Activated naive CD4-positive, alpha-beta T cell treated with anti-CD3 and anti-CD28 coated beads for 36 hours (primary cell): Measurements from ENCODE around the gene GNG7. TPM values are rescaled to one million over a fixed set of nuclear protein-coding genes. Genes with fewer than 3 reads are reported as not detected.
"Not testable (repeated sequence)": the region's sequence is repeated elsewhere in the genome, so short reads cannot be mapped to it uniquely, and the experiment has no call there.

Experiments used
- CTCF ChIA-PET: fragments of 350-600 bp; sonication (Branson Sonifier 250); formaldehyde crosslinking; loops from one replicate; lab custom pipeline; 2021; ENCODE audit warnings: antibody characterized with exemption; lab: Charles Lee
- DNase-seq: peaks from one replicate; pipeline ENCODE4 v3.0.0-alpha.2; 2020
- H3K27ac Mint-ChIP-seq: one replicate; pipeline ENCODE4 v1.8.0; 2021; ENCODE audit warnings: mild to moderate bottlenecking, mixed read lengths
- H3K27me3 Mint-ChIP-seq: one replicate; pipeline ENCODE4 v1.8.0; 2021; ENCODE audit warnings: low read depth, mixed read lengths
- H3K36me3 Mint-ChIP-seq: one replicate; pipeline ENCODE4 v1.8.0; 2021; ENCODE audit warnings: low read depth, mixed read lengths
- H3K4me1 Mint-ChIP-seq: one replicate; pipeline ENCODE4 v1.8.0; 2021; ENCODE audit warnings: low read depth, mixed read lengths
- H3K4me3 Mint-ChIP-seq: one replicate; pipeline ENCODE4 v1.8.0; 2021; ENCODE audit warnings: mild to moderate bottlenecking, moderate library complexity, mixed read lengths
- H3K9me3 Mint-ChIP-seq: one replicate; pipeline ENCODE4 v1.8.0; 2021; ENCODE audit warnings: mixed read lengths
- intact Hi-C: fragments of 100-400 bp; cut with micrococcal nuclease; formaldehyde crosslinking; loops from one replicate; pipeline ENCODE4 v1.15.1; 2023
- total RNA-seq, 2 experiments: library from RNA; stranded (reverse); gene quantifications; one replicate each; pipeline ENCODE4 v1.2.3, GENCODE V29; 2021

Gene GNG7
- total RNA-seq, 2 experiments from 2014 or later: 0.74 to 1.1 TPM

DNA sequence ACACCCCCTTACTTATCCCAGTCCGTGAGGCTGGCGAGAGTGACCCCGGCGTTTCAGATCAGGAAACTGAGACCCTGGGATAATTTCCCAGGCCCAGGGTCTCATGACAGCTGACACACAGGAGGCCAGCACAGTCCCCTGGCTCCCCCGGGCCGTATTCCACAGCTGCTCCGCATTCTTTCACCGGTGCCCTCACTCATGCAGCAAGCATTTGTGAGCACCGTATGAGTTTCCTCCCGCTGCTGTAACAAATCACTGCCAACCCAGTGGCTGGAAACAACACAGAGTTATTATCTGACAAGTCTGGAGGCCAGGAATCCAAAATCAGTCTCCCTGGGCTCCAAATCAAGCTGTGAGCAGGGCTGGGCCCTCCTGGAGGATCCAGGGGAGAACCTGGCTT is 205.3 kb downstream of the GNG7 start:
- Mint-ChIP-seq H3K27me3 (peaks cover 20% of the 10 kb centered on the region), H3K36me3 (no peaks in the 10 kb centered on the region), H3K4me1 (peaks cover 18% of the 10 kb centered on the region), H3K27ac (no peak overlapping the region), H3K4me3 (no peak overlapping the region), H3K9me3 (no peaks in the 10 kb centered on the region)
- intact Hi-C loops: no loop called here
- CTCF ChIA-PET: no interaction called here
- no peak for DNase-seq

DNA sequence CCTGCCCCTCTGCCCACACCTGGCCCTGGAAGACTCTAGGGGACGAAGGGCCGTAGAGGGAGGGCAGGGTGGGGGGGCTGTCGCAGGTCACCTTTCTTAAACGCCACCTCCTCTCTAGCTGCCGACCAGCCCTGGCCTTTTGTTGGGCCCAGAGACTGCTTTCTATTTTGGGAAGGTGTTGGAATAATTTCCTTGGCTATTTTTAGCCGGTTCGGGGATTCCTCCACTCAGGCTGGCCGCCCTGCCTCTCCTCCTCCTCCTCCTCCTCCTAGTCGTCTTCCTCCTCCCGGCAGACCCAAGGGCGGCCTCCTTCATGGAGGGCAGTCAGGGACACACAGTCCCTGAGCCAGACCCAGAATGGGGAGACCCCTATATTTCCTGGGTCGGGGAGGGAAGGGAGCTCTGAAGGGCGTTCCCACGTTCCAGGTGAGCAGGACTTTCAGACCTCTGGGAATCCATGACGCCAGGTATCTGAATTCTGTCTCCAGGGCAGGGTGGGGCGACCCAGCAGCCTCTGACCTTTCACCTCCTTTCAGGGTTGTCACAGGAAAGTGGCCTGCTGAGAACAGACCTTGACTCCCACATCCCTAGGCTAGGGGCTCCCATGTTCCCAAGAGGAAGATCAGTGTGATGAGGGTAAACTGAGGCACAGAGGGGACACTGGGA is 206.7 kb downstream of the GNG7 start:
- Mint-ChIP-seq H3K36me3 (no peaks in the 10 kb centered on the region), H3K4me3 (no peak overlapping the region), H3K4me1 (peaks cover 16% of the 10 kb centered on the region), H3K9me3 (no peaks in the 10 kb centered on the region), H3K27me3 (peaks cover 31% of the 10 kb centered on the region), H3K27ac (no peak overlapping the region)
- intact Hi-C loops: no loop called here
- CTCF ChIA-PET: no interaction called here
- no peak for DNase-seq

DNA sequence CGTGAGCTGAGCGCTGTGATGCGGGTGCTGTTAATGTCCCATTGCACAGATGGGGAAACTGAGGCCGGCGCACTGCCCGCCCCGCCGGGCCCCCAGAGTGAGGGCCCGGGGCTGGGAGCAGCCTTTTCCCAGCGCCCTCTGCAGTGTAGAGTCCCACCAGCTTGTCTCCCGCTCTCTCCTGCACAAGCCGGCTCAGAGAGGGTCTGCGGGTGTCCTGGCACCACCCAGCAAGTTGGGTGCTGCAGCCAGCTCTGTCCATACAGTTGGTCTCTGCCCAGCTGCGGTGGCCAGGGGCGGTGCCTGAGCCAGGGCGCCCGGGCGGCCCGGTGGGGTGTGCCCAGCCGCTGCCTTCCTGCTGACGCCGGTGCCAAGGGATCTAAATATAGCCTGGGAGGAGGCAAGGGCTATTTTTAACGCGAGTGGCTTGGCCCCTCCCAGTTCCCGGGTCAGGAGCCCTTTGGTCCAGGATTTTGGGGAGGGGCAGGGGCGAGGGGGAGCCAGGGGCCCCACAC is 207.3 kb downstream of the GNG7 start:
- no peak for DNase-seq
- Mint-ChIP-seq H3K27ac (no peak overlapping the region), H3K4me1 (peaks cover 16% of the 10 kb centered on the region), H3K36me3 (no peaks in the 10 kb centered on the region), H3K27me3 (peaks cover 34% of the 10 kb centered on the region), H3K4me3 (peak overlapping the region; percentile 29), H3K9me3 (no peaks in the 10 kb centered on the region)
- CTCF ChIA-PET: no interaction called here
- intact Hi-C loops: no loop called here

DNA sequence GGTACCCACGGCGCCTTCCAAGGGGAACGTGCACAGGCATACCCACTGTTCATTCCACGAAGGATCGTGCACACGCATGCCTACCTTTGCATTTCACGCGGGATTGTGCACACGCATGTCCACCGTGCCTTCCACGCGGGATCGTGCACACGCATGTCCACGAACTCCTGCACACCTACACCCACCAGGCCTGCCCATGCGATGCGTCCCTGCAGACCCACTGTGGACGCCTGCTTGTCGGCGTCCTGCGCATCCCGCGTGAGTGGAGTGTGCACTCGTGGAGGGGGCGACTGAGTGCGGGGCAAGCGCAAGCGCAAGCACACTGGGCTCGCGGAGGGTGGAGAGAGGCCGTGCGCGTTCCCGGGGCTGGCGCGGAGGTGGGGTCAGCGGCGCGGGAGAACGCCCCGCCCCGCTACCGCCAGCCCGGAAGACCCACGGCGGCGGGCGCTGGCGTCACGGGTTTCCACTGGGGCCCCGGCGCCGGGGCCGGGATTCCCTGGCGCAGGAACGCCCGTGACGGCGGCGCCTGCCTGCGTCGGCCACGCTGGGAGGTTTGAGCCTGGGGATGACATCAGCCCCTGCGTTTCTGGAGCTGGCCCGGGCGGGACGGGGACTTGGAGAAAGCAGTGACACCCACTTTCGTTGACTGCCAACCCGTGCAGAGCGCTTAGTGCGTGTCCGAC is 207.9 kb downstream of the GNG7 start:
- Mint-ChIP-seq H3K4me3 (peak overlapping the region; percentile 58), H3K27me3 (peaks cover 40% of the 10 kb centered on the region), H3K9me3 (no peaks in the 10 kb centered on the region), H3K27ac (no peak overlapping the region), H3K36me3 (no peaks in the 10 kb centered on the region), H3K4me1 (peaks cover 19% of the 10 kb centered on the region)
- intact Hi-C loops: no loop called here
- CTCF ChIA-PET: no interaction called here
- peak; percentile 64 for DNase-seq

DNA sequence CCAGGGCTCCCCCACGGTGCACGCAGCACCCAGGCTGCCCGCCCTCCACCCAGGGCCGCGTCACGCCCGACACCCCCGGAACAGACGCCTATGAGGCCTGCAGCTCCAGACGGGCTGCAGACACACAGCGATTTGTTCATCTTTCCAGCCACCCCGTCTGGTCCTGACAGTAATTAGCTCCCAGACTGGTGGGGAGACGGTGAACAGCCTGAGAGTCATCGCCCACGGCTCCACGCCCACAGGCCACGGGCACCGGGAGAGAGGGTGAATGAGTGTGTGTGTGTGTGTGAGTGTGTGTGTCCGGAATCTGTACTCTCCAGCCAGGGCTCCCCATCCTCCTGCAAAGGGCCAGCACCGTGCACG is 208.4 kb downstream of the GNG7 start:
- CTCF ChIA-PET: no interaction called here
- Mint-ChIP-seq H3K27ac (no peak overlapping the region), H3K4me1 (peaks cover 22% of the 10 kb centered on the region), H3K9me3 (no peaks in the 10 kb centered on the region), H3K4me3 (peak overlapping the region; percentile 58), H3K27me3 (peaks cover 42% of the 10 kb centered on the region), H3K36me3 (no peaks in the 10 kb centered on the region)
- DNase-seq: no peak
- intact Hi-C loops: no loop called here

DNA sequence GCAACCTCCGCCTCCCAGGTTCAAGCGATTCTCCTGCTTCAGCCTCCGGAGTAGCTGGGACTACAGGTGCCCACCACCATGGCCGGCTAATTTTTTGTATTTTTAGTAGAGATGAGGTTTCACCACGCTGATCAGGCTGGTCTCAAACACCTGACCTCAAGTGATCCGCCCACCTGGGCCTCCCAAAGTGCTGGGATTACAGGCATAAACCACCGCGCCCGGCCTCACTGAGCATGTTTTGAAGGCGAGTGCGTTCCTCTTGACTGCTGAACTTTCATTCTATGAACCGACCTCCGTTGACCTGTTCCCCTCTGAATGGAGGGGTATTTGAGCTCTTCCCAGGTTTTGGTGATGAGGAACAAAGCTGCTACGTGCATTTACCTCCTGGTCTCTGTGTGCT is 209.0 kb downstream of the GNG7 start:
- H3K4me3 Mint-ChIP-seq, DNase-seq, H3K36me3 Mint-ChIP-seq, H3K9me3 Mint-ChIP-seq, H3K27ac Mint-ChIP-seq, intact Hi-C loops, CTCF ChIA-PET: not testable (repeated sequence)
- H3K27me3 Mint-ChIP-seq: peaks cover 46% of the 10 kb centered on the region
- peaks cover 25% of the 10 kb centered on the region for H3K4me1 Mint-ChIP-seq

DNA sequence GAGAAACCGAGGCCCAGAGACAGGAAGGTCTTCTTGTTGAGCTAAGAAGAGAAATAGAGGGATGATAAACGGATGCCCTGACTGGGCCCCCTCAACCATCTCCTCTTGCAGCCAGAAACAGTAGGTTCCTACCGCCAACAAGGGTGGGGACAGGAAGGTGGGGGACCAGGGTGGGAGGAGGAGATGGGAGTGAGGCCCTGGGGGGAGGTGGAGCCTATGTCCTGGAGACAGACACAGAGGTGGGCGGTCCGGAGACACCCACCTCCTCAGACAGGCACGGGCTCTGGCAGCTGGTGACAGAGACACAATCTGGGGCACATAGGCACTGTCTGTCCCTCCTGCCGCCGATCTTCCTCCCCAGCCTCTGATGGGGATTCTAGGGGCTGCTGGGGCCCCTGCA is 209.6 kb downstream of the GNG7 start:
- Mint-ChIP-seq H3K27ac (no peak overlapping the region), H3K36me3 (no peaks in the 10 kb centered on the region), H3K9me3 (no peaks in the 10 kb centered on the region), H3K4me3 (no peak overlapping the region), H3K27me3 (peaks cover 49% of the 10 kb centered on the region), H3K4me1 (peaks cover 26% of the 10 kb centered on the region)
- CTCF ChIA-PET: interaction anchor here (0.6 kb wide), 1 partner anchor 156 kb away, joined by 6 read pairs; no protein-coding TSS in a partner anchor
- DNase-seq: no peak
- intact Hi-C loops: no loop called here

DNA sequence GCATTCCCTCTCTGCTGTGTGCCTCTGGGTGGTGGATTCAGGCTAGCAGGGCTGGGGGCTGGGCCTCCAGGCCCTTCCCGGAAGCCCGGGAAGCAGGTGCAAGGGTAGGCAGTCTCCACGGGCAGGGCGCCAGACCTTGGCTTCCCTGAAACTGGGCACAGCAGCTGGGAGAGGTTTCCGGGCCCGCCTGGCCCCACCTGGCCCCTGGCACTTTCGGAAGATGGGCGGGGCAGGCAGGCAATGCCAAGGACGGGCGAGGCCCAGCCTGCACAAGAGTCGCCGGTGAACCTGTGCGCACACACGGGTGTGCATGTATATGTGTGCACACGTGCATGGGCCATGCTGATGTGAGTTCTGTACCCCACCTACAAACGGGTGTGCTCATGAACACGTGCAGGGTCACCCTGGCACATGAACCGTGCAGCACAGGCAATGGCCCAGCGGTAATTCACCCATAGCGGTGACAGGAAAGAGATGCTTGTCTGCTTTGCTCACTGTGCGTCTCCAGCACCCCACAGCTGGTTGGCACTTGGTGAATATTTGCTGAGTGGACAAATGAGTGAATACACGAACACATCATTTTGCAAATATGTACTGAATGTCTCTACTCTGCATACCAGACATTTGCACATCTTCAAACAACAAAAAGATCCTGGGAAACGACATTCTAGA is 211.2 kb downstream of the GNG7 start:
- no peak overlapping the region for H3K4me3 Mint-ChIP-seq
- no peaks in the 10 kb centered on the region for H3K9me3 Mint-ChIP-seq
- H3K27ac Mint-ChIP-seq: no peak overlapping the region
- DNase-seq: no peak
- H3K27me3 Mint-ChIP-seq: peaks cover 52% of the 10 kb centered on the region
- CTCF ChIA-PET: no interaction called here
- intact Hi-C loops: no loop called here
- no peaks in the 10 kb centered on the region for H3K36me3 Mint-ChIP-seq
- peaks cover 25% of the 10 kb centered on the region for H3K4me1 Mint-ChIP-seq

DNA sequence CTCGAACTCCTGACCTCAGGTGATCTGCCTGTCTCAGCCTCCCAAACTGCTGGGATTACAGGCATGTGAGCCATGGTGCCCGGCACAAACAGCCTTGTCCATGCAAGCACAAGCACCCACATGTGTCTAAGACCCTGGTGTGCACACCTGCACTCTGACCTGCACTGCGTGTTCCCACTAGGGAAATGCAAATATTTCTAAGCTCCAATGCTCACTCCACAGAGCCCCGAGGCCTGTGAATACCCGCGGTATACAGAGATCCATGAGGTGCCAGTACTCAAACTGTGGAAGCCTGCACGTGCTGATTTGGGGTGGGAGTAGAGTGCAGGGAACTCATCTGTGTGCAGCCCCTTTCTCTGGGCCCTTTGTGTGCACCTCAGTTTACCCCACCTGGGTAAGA is 211.8 kb downstream of the GNG7 start:
- no peak for DNase-seq
- intact Hi-C loops: no loop called here
- Mint-ChIP-seq H3K27ac (no peak overlapping the region), H3K4me3 (no peak overlapping the region), H3K36me3 (no peaks in the 10 kb centered on the region), H3K9me3 (no peaks in the 10 kb centered on the region), H3K27me3 (peaks cover 54% of the 10 kb centered on the region), H3K4me1 (peaks cover 20% of the 10 kb centered on the region)
- CTCF ChIA-PET: no interaction called here

DNA sequence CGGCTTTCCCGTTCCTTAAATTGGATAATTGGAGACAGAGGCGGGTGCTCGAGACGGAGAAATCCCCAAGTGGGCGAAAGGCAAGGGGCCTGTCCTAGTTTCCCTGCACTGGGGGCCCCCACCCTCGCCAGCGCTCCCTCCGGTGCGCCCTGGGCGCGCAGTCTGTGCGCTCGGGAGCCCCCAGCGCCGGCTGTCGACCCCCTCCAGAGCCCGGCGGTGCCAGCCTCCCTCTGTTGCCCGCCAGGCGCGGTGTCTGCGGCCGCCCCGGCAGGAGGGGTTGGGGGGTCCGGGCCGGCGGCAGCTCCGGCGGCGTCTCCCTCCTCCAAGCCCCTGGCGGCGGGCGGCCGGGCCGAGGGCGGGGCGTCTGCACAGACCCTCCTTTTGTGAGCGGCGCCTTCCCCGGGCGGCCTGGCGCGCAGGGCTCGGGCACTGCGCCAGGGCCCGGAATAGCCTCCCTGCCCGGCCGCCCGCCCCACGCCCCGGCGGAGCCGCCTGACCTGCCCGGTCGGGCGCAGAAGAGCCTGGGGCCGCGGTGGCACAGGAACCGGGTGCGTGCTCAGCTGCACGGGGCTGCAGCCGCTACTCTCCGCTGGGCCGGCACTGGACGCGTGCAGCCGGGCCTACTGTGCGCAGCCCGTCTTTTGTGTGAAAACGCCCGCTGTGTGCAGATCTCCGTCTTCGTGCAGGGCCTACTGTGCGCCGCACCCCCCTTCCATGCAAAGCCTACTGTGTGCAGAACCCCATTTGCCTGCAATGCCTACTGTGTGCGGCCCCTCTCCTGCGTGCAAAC is 213.4 kb downstream of the GNG7 start:
- peaks cover 54% of the 10 kb centered on the region for H3K27me3 Mint-ChIP-seq
- no peak for DNase-seq
- no peak overlapping the region for H3K4me3 Mint-ChIP-seq
- intact Hi-C loops: no loop called here
- H3K36me3 Mint-ChIP-seq: no peaks in the 10 kb centered on the region
- CTCF ChIA-PET: interaction anchor here (1.2 kb wide), 1 partner anchor 12 kb away, joined by 3 read pairs; no protein-coding TSS in a partner anchor
- no peak overlapping the region for H3K27ac Mint-ChIP-seq
- H3K9me3 Mint-ChIP-seq: peaks cover 2% of the 10 kb centered on the region
- peaks cover 19% of the 10 kb centered on the region for H3K4me1 Mint-ChIP-seq

DNA sequence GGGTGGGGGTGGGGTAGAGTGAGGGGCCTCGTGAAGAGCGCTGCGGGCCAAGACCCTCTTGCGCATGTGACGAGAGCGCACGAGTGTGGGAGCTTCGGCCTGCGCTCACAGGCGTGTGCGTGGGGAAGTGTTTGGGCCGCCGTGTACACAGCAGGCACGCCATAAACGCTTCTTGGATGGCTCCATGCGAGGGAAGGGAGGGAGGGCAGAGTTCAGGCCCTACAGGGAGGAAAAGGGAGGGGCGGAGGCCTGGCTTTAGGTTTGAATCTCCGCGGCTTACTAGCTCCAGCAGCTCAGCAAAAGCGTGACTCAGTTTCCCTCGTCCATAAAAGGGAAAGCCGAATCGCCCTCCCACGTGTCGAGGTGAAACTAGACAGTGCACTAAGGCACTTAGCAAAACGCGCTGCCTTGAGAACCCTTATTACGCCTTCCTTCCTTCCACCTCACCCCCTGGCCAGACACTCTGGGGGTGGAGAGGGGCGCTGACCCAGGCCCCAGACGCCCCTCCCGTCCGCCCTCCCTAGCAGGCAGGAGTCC is 214.0 kb downstream of the GNG7 start:
- DNase-seq: peak; percentile 17
- peaks cover 48% of the 10 kb centered on the region for H3K27me3 Mint-ChIP-seq
- H3K36me3 Mint-ChIP-seq: peaks cover 3% of the 10 kb centered on the region
- intact Hi-C loops: no loop called here
- no peak overlapping the region for H3K4me3 Mint-ChIP-seq
- H3K9me3 Mint-ChIP-seq: peaks cover 5% of the 10 kb centered on the region
- H3K27ac Mint-ChIP-seq: no peak overlapping the region
- H3K4me1 Mint-ChIP-seq: peaks cover 15% of the 10 kb centered on the region
- CTCF ChIA-PET: interaction anchor here (1.2 kb wide), 1 partner anchor 11 kb away, joined by 3 read pairs; no protein-coding TSS in a partner anchor

DNA sequence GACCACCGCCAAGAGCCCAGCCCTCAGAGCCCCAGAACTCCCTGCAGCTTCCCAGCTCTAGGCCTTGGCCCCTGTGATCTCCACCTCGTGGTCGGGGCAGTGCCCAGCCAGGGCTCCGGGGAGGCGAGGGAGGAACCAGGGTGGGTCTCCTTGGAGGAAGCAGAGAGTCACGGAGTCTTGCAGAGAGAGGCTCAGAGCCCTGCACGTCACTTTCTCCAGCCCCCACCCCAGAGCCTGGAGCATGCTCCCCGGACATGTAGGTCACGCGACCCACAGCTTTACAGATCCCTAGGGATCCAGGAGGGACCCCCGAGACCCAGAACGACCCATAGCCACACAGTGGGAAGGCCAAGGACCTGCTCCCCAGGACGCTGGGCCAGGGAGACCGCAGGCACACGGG is 214.7 kb downstream of the GNG7 start:
- no peak overlapping the region for H3K4me3 Mint-ChIP-seq
- peaks cover 15% of the 10 kb centered on the region for H3K4me1 Mint-ChIP-seq
- intact Hi-C loops: no loop called here
- no peak for DNase-seq
- H3K27me3 Mint-ChIP-seq: peaks cover 42% of the 10 kb centered on the region
- CTCF ChIA-PET: interaction anchor here (1.2 kb wide), 1 partner anchor 10 kb away, joined by 3 read pairs; no protein-coding TSS in a partner anchor
- no peak overlapping the region for H3K27ac Mint-ChIP-seq
- H3K9me3 Mint-ChIP-seq: peaks cover 10% of the 10 kb centered on the region
- peaks cover 3% of the 10 kb centered on the region for H3K36me3 Mint-ChIP-seq
